Breast epithelium (tissue), 3 donors: Measurements from ENCODE around the gene CYB561.

Source experiments
- POLR2A ChIP-seq: fragments of 450-650 bp; IDR thresholded peaks from one replicate; pipeline ENCODE4 v1.6.1; 2016; ENCODE audit warnings: antibody characterized with exemption, mild to moderate bottlenecking, moderate library complexity
- POLR2AphosphoS5 ChIP-seq, 3 donors: sonication (generic); formaldehyde crosslinking; IDR thresholded peaks; one replicate each; pipeline ENCODE4 v1.6.1; 2017; ENCODE audit warnings: antibody characterized with exemption in 3 of 3
- TF ChIP-seq, protein P1 (sequence below), 3 donors: fragments of 450-650 bp; IDR thresholded peaks; one replicate each; pipeline ENCODE4 v1.5.1; 2016 to 2017; ENCODE audit warnings: antibody characterized with exemption in 3 of 3, mild to moderate bottlenecking in 3 of 3, moderate library complexity in 3 of 3

- TF ChIP-seq, protein P1, sequence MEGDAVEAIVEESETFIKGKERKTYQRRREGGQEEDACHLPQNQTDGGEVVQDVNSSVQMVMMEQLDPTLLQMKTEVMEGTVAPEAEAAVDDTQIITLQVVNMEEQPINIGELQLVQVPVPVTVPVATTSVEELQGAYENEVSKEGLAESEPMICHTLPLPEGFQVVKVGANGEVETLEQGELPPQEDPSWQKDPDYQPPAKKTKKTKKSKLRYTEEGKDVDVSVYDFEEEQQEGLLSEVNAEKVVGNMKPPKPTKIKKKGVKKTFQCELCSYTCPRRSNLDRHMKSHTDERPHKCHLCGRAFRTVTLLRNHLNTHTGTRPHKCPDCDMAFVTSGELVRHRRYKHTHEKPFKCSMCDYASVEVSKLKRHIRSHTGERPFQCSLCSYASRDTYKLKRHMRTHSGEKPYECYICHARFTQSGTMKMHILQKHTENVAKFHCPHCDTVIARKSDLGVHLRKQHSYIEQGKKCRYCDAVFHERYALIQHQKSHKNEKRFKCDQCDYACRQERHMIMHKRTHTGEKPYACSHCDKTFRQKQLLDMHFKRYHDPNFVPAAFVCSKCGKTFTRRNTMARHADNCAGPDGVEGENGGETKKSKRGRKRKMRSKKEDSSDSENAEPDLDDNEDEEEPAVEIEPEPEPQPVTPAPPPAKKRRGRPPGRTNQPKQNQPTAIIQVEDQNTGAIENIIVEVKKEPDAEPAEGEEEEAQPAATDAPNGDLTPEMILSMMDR (IDR thresholded peaks at IDR 0.05): no peak
- TF ChIP-seq POLR2A: no peak
- no peak for TF ChIP-seq POLR2AphosphoS5 (IDR thresholded peaks at IDR 0.05)
Measured at GRCh38 chr17:63444457-63444856, 1.6 kb downstream of the CYB561 start.
